ENCODE measurements around the gene C2orf72.

C2orf72 gene

GRCh38 chr2:231041061-231041689, 3.9 kb downstream of the C2orf72 start:
- DNase-seq (ENCODE audit: low read depth), result no peak
- TF ChIP-seq CTCF (IDR thresholded peaks at IDR 0.05; ENCODE audit: control insufficient read depth, extremely low read depth, insufficient read depth), result no peak
- H3K4me3 ChIP-seq (ENCODE audit: low read depth, low read length), result no peak overlapping the region

- H3K4me3 ChIP-seq (ENCODE audit: low read depth, low read length), result no peak overlapping the region
- no peak for TF ChIP-seq CTCF (IDR thresholded peaks at IDR 0.05; ENCODE audit: control insufficient read depth, extremely low read depth, insufficient read depth)
- no peak for DNase-seq (ENCODE audit: low read depth)
Measured at GRCh38 chr2:231043796-231044195, 6.5 kb downstream of the C2orf72 start.

GRCh38 chr2:231046916-231047273, 9.6 kb downstream of the C2orf72 start:
- TF ChIP-seq CTCF (IDR thresholded peaks at IDR 0.05; ENCODE audit: control insufficient read depth, extremely low read depth, insufficient read depth), result no peak
- H3K4me3 ChIP-seq (ENCODE audit: low read depth, low read length), result no peak overlapping the region
- no peak for DNase-seq (ENCODE audit: low read depth)

- TF ChIP-seq CTCF (IDR thresholded peaks at IDR 0.05; ENCODE audit: control insufficient read depth, extremely low read depth, insufficient read depth), result no peak
- no peak overlapping the region for H3K4me3 ChIP-seq (ENCODE audit: low read depth, low read length)
- no peak for DNase-seq (ENCODE audit: low read depth)
Measured at GRCh38 chr2:231047274-231047922, 10.1 kb downstream of the C2orf72 start.

GRCh38 chr2:231047923-231048915, 10.9 kb downstream of the C2orf72 start:
- H3K4me3 ChIP-seq (ENCODE audit: low read depth, low read length), result no peak overlapping the region
- TF ChIP-seq CTCF (IDR thresholded peaks at IDR 0.05; ENCODE audit: control insufficient read depth, extremely low read depth, insufficient read depth), result no peak
- no peak for DNase-seq (ENCODE audit: low read depth)

GRCh38 chr2:231049286-231050017, 12.1 kb downstream of the C2orf72 start:
- no peak for DNase-seq (ENCODE audit: low read depth)
- TF ChIP-seq CTCF (IDR thresholded peaks at IDR 0.05; ENCODE audit: control insufficient read depth, extremely low read depth, insufficient read depth), result no peak
- no peak overlapping the region for H3K4me3 ChIP-seq (ENCODE audit: low read depth, low read length)

Data from LNCaP clone FGC (cell line).